ENCODE results near the gene THUMPD1. TPM values are rescaled to one million over a fixed set of nuclear protein-coding genes. Genes with fewer than 3 reads are reported as not detected.

The THUMPD1 gene
- total RNA-seq, 1 experiment from 2014 or later = 33.9 TPM

- no peaks in the 10 kb centered on the region for H3K4me1 ChIP-seq (ENCODE audit: control insufficient read depth in 1 of 2, insufficient read depth in 2 of 2, low read length in 2 of 2)
- no peak overlapping the region for H3K4me3 ChIP-seq (replicated peaks in 1 of 2; ENCODE audit: low read depth in 1 of 2, low read length in 2 of 2)
- H3K79me2 ChIP-seq (ENCODE audit: insufficient read depth, low read length) = no peaks in the 10 kb centered on the region
- DNase-seq (ENCODE audit: low read depth, low spot score) = no peak
- ChIA-PET POLR2A (no interaction called here), RAD21 (ENCODE audit: low non-redundant PET in 1 of 2, low total read pairs in 2 of 2, uncharacterized antibody in 2 of 2, unreplicated experiment in 2 of 2) (no interaction called here), CTCF (no interaction called here)
- no peak overlapping the region for H3K4me2 ChIP-seq (ENCODE audit: low read length)
- TF ChIP-seq JUND (IDR thresholded peaks at IDR 0.05) = no peak
- no peak for TF ChIP-seq YY1 (IDR thresholded peaks at IDR 0.05; ENCODE audit: extremely low read depth, insufficient replicate concordance, low read depth, low read length)
- no peak for TF ChIP-seq ZBTB33 (IDR thresholded peaks at IDR 0.05; ENCODE audit: extremely low read depth, insufficient replicate concordance, low read length)
- no peak for TF ChIP-seq FOSL1 (IDR thresholded peaks at IDR 0.05; ENCODE audit: low read depth)
- TF ChIP-seq MAX (IDR thresholded peaks at IDR 0.05) = no peak
- no peak for TF ChIP-seq REST (IDR thresholded peaks at IDR 0.05; ENCODE audit: low read depth)
- TF ChIP-seq EGR1 (IDR thresholded peaks at IDR 0.05; ENCODE audit: low read depth) = no peak
- TF ChIP-seq ZFX (IDR thresholded peaks at IDR 0.05) = no peak
- no peak for TF ChIP-seq EZH2phosphoT487 (IDR thresholded peaks at IDR 0.05; ENCODE audit: borderline replicate concordance)
- TF ChIP-seq RAD21 (IDR thresholded peaks at IDR 0.05; ENCODE audit: low read depth) = no peak
- TF ChIP-seq ELF1 (IDR thresholded peaks at IDR 0.05; ENCODE audit: borderline replicate concordance, low read depth) = no peak
- no peak for TF ChIP-seq CBX3 (IDR thresholded peaks at IDR 0.05; ENCODE audit: low read depth)
- TF ChIP-seq POLR2A (IDR thresholded peaks at IDR 0.05; ENCODE audit: borderline replicate concordance, extremely low read depth, insufficient read depth, insufficient read length) = no peak
- TF ChIP-seq ZNF274 (IDR thresholded peaks at IDR 0.05; ENCODE audit: low read depth, low read length) = no peak
- TF ChIP-seq POLR2AphosphoS5 (IDR thresholded peaks at IDR 0.05; ENCODE audit: low read depth, low read length) = no peak
- TF ChIP-seq ATF3 (IDR thresholded peaks at IDR 0.05) = no peak
- TF ChIP-seq CEBPB (IDR thresholded peaks at IDR 0.05; ENCODE audit: low read depth) = no peak
- H3K27ac ChIP-seq (ENCODE audit: low read depth, low read length) = no peak overlapping the region
- no peak overlapping the region for H2AFZ ChIP-seq (ENCODE audit: low read depth, low read length, poor library complexity, severe bottlenecking)
- no peaks in the 10 kb centered on the region for H3K9me2 ChIP-seq (ENCODE audit: insufficient read depth)
- peaks cover 19% of the 10 kb centered on the region for H3K27me3 ChIP-seq (ENCODE audit: insufficient read depth, low read length)
- H3K9ac ChIP-seq (ENCODE audit: low read length) = no peak overlapping the region
- intact Hi-C loops (cut with micrococcal nuclease) = no loop called here
- no peaks in the 10 kb centered on the region for H4K20me1 ChIP-seq (ENCODE audit: insufficient read depth)
- no peak for ATAC-seq
- no peaks in the 10 kb centered on the region for H3K36me3 ChIP-seq (ENCODE audit: control insufficient read depth in 1 of 2, insufficient read depth in 2 of 2, low read length in 2 of 2)
- H3K9me3 ChIP-seq (ENCODE audit: control insufficient read depth in 1 of 2, insufficient read depth in 1 of 2, low read depth in 1 of 2, low read length in 2 of 2) = peaks cover 2 to 4% of the 10 kb centered on the region in 2 experiments; a peak in 1 of 4 replicates
- BruUV-seq (replicated peaks) = no TSS peak
These were observed 7.9 kb upstream of the THUMPD1 start for GRCh38 chr16:20749474-20749873.

Measured in HCT116 (cell line).